ENCODE data around the gene APOE.
"Not testable (repeated sequence)": the region's sequence is repeated elsewhere in the genome, so short reads cannot be mapped to it uniquely, and the experiment has no call there.

APOE gene

DNA sequence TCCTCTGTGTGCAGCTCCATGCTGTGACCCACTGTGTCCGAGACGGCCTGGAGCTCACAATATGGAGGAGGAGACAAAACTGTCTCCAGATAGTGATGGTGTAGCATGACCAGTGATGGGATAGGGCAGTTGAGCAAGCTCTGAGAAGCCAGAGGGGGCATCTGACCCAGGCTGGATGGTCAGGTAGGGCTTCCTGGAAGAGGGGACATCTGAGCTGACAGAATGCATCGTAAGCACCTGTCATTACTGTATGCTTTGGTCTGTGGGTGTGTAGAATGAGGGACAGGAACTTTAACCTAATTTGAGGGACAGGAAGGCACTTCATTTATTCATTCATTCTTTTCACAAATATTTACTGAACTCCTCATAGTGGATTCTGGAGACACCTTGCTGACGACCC lies 21.0 kb upstream of the APOE start:
- no peak for DNase-seq (ENCODE audit: low read depth)

- no peak for DNase-seq (ENCODE audit: low read depth)
These were observed 19.5 kb upstream of the APOE start for GRCh38 chr19:44886141-44886540.

DNA sequence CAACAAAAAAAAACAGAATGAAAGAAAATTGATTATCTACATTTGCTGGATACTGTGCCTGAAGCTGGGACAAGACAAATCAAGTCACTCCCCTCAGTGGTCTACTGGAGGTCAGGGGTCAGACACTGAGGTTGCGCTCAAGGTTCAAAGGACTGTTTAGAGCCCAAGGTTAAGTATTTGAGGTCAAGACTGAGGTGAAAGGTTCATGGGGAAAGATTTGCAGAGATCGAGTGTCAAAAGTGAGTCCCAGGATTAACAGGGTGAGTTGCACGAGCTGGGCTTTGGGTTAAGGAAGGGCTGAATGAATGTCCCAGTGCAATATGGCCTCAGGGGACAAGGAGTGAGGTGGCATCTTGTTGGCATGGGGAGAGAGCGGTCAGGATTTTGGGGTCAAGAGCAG lies 17.9 kb upstream of the APOE start:
- no peak for DNase-seq (ENCODE audit: low read depth)

GRCh38 chr19:44888335-44888734 lies 17.3 kb upstream of the APOE start:
- DNase-seq (ENCODE audit: low read depth), result not testable (repeated sequence)

DNA sequence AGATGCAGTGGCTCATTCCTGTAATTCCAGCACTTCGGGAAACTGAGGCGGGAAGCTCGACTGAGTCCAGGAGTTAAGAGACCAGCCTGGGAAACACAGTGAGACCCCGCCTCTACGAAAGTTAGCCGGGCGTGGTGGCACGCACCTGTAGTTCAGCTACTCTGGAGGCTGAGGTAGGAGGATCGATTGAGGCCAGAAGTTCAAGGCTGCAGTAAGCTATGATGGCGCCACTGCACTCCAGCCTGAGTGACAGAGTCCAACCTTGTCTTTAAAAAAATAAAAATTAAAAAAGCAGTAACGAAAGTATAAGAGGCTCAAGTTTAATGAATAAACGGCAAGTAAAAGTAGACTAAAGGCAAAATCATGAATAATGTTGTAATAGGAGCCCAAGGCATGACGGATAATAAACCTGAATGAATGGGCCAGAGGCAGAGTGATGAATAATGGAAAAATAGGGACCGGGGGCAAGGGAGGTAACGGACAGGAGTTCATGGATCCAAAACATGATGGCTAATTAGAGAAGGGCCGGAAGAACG lies 15.7 kb upstream of the APOE start:
- no peak for DNase-seq (ENCODE audit: low read depth)

DNA sequence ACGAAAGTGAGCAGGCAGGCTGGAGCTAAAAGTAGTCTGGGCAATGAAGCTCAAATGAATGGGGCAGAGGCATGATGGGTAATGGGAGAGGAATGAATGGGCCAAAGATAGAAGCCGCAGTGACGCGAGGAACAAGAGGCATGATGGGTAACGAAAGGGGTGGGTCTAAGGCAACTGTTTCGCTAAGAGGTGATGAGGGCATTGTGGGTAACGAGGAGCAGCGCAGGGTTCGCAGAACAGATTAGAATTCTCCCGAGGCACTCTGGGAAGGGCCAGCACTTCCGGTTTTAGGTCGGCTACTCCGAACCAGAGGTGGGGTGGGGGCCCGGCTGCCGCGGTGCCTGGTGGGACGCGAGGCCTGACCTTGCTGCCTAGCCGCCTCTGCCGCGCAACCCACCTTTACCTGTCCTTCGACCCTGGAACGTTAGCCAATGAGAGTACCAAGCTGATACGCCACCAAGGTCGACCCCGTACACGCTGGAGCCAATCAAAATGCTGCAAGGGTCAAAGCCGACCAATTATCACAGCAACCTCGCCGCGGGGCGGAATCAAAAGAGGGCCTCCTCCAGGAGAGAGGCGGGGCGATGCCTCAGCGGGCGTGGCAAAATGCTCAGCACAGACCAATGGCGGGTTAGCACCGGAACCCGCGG lies 15.1 kb upstream of the APOE start:
- DNase-seq (ENCODE audit: low read depth), result no peak

DNA sequence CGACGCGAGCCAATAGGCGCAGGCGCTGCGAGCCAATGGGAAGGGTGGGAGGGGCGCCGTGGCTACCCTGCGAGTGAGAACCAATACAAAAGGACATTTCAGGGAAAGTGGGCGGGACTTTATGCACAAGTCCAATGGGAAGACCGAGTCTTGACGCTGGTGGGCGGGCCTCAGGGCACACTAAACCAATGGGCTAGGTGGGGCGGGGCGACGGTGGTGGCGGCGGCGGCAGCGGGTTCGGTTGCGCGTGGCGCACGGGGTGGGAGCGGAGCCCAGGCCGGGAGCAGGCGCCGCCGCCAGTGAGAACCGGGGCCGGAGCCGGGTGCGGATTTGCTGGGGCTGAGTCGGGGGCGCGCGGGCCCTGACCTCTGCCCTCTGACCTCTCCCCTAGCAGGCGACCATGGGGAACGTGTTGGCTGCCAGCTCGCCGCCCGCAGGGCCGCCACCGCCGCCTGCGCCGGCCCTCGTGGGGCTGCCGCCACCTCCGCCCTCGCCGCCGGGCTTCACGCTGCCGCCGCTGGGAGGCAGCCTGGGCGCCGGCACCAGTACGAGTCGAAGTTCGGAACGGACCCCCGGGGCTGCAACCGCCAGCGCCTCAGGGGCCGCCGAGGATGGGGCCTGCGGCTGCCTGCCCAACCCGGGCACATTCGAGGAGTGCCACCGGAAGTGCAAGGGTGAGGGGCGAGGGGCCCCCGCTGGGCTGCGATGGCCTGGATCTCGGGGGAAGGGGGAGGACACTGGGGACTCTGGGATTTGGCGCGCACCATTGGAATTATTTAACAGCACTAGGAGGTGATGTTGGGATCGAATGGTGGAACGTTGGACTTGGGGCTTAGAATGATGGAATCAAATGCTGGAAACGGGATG lies 14.3 kb upstream of the APOE start, which contains the start of gene TOMM40:
Gene TOMM40 (plus strand): TSS at position 239 of the 867 bp plus-strand sequence. CDS start 162 bp downstream, at position 401.
- DNase-seq (ENCODE audit: low read depth), result peak; percentile 100

DNA sequence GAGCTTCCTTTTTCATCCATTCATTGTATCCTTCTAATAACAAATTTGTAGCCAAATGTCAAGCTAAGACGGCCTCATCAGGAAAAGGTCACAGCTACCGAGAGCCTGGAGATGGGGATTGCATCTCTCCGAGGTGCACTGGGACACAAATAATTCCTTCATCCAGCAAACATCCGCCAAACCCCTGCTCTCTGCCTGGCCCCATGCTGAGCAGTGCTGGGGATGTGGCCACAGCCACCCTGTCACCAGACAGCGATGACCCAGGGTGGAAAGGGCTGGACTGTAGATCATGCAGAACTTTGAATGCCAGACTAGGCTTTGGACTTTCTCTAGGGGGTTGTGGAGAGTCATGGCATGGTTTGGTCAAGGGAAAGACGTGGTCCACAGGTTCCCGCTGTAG lies 12.7 kb upstream of the APOE start:
- no peak for DNase-seq (ENCODE audit: low read depth)

GRCh38 chr19:44893332-44894051 lies 12.1 kb upstream of the APOE start:
- no peak for DNase-seq (ENCODE audit: low read depth)

DNA sequence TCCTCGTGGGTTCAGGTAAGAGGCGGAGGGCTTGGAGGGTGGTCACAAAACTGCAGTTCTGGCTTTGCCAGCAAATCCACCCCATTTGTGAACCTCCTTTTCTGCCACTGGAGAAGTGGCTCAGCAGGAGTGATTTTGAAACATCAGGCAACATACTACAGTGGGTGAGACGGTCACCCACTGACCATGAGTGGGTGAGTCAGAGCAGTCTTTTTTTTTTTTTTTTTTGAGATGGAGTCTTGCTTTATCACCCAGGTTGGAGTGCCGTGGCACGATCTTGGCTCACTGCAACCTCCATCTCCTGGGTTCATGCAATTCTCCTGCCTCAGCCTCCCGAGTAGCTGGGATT lies 11.6 kb upstream of the APOE start:
- DNase-seq (ENCODE audit: low read depth), result no peak

DNA sequence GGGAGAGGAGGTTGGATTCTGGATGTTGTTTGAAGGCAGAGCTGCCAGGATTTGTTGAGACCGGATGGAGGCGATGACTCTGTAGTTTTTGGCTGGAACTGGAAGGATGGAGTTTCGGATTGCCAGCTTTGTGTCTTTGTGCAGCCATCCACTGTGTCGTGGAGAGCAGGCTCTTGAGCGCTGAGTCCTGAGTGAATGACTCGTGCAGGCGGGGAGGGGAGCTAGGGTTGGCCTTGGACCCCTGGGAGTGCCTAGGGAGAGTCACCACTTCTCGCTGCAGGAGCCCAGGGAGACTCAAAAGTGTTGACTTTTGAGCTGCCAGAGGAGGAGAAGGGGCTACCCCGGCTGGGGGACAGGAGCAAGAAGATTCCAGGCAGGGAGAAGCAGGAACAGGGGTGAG lies 10.7 kb upstream of the APOE start:
- DNase-seq (ENCODE audit: low read depth), result no peak

GRCh38 chr19:44897835-44898234 lies 7.8 kb upstream of the APOE start:
- no peak for DNase-seq (ENCODE audit: low read depth)

GRCh38 chr19:44900328-44901244 lies 5.0 kb upstream of the APOE start:
- no peak for DNase-seq (ENCODE audit: low read depth)

GRCh38 chr19:44903216-44903601 lies 2.4 kb upstream of the APOE start:
- DNase-seq (ENCODE audit: low read depth), result no peak

DNA sequence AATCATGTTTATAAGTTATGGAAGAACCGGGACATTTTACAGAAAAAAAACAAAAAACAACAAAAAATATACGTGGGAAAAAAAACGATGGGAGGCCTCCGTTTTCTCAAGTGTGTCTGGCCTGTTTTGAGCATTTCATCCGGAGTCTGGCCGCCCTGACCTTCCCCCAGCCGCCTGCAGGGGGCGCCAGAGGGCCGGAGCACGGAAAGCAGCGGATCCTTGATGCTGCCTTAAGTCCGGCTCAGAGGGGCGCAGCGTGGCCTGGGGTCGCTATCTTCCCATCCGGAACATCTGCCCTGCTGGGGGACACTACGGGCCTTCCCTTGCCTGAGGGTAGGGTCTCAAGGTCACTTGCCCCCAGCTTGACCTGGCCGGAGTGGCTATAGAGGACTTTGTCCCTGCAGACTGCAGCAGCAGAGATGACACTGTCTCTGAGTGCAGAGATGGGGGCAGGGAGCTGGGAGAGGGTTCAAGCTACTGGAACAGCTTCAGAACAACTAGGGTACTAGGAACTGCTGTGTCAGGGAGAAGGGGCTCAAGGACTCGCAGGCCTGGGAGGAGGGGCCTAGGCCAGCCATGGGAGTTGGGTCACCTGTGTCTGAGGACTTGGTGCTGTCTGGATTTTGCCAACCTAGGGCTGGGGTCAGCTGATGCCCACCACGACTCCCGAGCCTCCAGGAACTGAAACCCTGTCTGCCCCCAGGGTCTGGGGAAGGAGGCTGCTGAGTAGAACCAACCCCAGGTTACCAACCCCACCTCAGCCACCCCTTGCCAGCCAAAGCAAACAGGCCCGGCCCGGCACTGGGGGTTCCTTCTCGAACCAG lies 1.8 kb upstream of the APOE start:
- peak; percentile 63 for DNase-seq (ENCODE audit: low read depth)

- no peak for DNase-seq (ENCODE audit: low read depth)
These were observed 1.1 kb upstream of the APOE start for GRCh38 chr19:44904426-44904994.

GRCh38 chr19:44907613-44908012 lies 2.0 kb downstream of the APOE start:
- DNase-seq (ENCODE audit: low read depth), result no peak

DNA sequence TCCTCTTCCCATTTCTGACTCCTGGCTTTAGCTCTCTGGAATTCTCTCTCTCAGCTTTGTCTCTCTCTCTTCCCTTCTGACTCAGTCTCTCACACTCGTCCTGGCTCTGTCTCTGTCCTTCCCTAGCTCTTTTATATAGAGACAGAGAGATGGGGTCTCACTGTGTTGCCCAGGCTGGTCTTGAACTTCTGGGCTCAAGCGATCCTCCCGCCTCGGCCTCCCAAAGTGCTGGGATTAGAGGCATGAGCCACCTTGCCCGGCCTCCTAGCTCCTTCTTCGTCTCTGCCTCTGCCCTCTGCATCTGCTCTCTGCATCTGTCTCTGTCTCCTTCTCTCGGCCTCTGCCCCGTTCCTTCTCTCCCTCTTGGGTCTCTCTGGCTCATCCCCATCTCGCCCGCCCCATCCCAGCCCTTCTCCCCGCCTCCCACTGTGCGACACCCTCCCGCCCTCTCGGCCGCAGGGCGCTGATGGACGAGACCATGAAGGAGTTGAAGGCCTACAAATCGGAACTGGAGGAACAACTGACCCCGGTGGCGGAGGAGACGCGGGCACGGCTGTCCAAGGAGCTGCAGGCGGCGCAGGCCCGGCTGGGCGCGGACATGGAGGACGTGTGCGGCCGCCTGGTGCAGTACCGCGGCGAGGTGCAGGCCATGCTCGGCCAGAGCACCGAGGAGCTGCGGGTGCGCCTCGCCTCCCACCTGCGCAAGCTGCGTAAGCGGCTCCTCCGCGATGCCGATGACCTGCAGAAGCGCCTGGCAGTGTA lies 2.7 kb downstream of the APOE start:
- DNase-seq (ENCODE audit: low read depth), result no peak

- no peak for DNase-seq (ENCODE audit: low read depth)
These were observed 3.3 kb downstream of the APOE start for GRCh38 chr19:44908836-44909261.

DNA sequence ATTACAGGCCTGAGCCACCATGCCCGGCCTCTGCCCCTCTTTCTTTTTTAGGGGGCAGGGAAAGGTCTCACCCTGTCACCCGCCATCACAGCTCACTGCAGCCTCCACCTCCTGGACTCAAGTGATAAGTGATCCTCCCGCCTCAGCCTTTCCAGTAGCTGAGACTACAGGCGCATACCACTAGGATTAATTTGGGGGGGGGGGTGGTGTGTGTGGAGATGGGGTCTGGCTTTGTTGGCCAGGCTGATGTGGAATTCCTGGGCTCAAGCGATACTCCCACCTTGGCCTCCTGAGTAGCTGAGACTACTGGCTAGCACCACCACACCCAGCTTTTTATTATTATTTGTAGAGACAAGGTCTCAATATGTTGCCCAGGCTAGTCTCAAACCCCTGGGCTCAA lies 4.2 kb downstream of the APOE start:
- DNase-seq (ENCODE audit: low read depth), result no peak

All from activated T-cell treated with anti-CD3 and anti-CD28 coated beads for 24 hours (primary cell).